Neural progenitor cell (in vitro differentiated cells): ENCODE data around the gene SLC39A3. TPM values are rescaled to one million over a fixed set of nuclear protein-coding genes. Genes with fewer than 3 reads are reported as not detected.

Experiments used
- DNase-seq: peaks from one replicate; pipeline ENCODE4 v3.0.0-alpha.2; 2016; ENCODE audit warnings: low spot score
- H2AFZ ChIP-seq: fragments of 200-600 bp; sonication (generic); replicated peaks from 2 replicates; pipeline ENCODE4 v1.6.1; 2016; ENCODE audit warnings: antibody characterized with exemption
- H3F3A ChIP-seq: fragments of 200-600 bp; sonication (generic); 2 replicates; pipeline ENCODE4 v1.6.1; 2016; ENCODE audit warnings: antibody characterized with exemption, low read depth
- H3K27ac ChIP-seq: fragments of 200-600 bp; sonication (generic); 2 replicates; pipeline ENCODE4 v1.5.1; 2016; ENCODE audit warnings: mild to moderate bottlenecking
- H3K27me3 ChIP-seq: fragments of 200-600 bp; sonication (generic); 2 replicates; pipeline ENCODE4 v1.6.1; 2016; ENCODE audit warnings: mild to moderate bottlenecking, moderate library complexity
- H3K36me3 ChIP-seq: fragments of 200-600 bp; sonication (generic); 2 replicates; pipeline ENCODE4 v1.5.1; 2016
- H3K4me1 ChIP-seq: fragments of 200-600 bp; sonication (generic); 2 replicates; pipeline ENCODE4 v1.6.1; 2016; ENCODE audit warnings: mixed run types
- H3K4me2 ChIP-seq: fragments of 200-600 bp; sonication (generic); 2 replicates; pipeline ENCODE4 v1.6.1; 2016
- H3K4me3 ChIP-seq: fragments of 200-600 bp; sonication (generic); 2 replicates; pipeline ENCODE4 v1.5.1; 2016
- H3K79me2 ChIP-seq: fragments of 200-600 bp; sonication (generic); 2 replicates; pipeline ENCODE4 v1.6.1; 2016; ENCODE audit warnings: low read depth
- H3K9ac ChIP-seq: fragments of 200-600 bp; sonication (generic); 2 replicates; pipeline ENCODE4 v1.6.1; 2016
- H3K9me3 ChIP-seq: fragments of 200-600 bp; sonication (generic); 2 replicates; pipeline ENCODE4 v1.5.1; 2016; ENCODE audit warnings: low read depth
- H4K20me1 ChIP-seq: fragments of 200-600 bp; sonication (generic); 2 replicates; pipeline ENCODE4 v1.6.1; 2016; ENCODE audit warnings: low read depth
- H3K27ac Mint-ChIP-seq: 3 replicates; pipeline ENCODE4 v1.8.0; 2021; ENCODE audit warnings: mixed read lengths
- H3K27me3 Mint-ChIP-seq: 2 replicates; pipeline ENCODE4 v1.8.0; 2022; ENCODE audit warnings: low read depth, mild to moderate bottlenecking, inconsistent platforms, moderate library complexity, mixed read lengths; ENCODE audit not compliant: insufficient read depth
- H3K36me3 Mint-ChIP-seq: 3 replicates; pipeline ENCODE4 v1.8.0; 2021; ENCODE audit warnings: mixed read lengths
- H3K4me1 Mint-ChIP-seq: 3 replicates; pipeline ENCODE4 v1.8.0; 2021; ENCODE audit warnings: mixed read lengths
- H3K4me3 Mint-ChIP-seq: 3 replicates; pipeline ENCODE4 v1.8.0; 2021; ENCODE audit warnings: mild to moderate bottlenecking, moderate library complexity, mixed read lengths
- H3K9me3 Mint-ChIP-seq: 3 replicates; pipeline ENCODE4 v1.8.0; 2020; ENCODE audit warnings: mixed read lengths
- EZH2 ChIP-seq: fragments of 200-600 bp; sonication (generic); IDR thresholded peaks from 2 replicates; pipeline ENCODE4 v1.6.1; 2017; ENCODE audit warnings: antibody characterized with exemption, mild to moderate bottlenecking, moderate library complexity
- EZH2phosphoT487 ChIP-seq: fragments of 200-600 bp; sonication (generic); IDR thresholded peaks from 2 replicates; pipeline ENCODE4 v1.6.1; 2017; ENCODE audit warnings: antibody characterized with exemption
- total RNA-seq: library from RNA; depleted of rRNA; stranded (reverse); fragments of >200 nt; gene quantifications from 2 replicates; pipeline ENCODE4 v1.2.3, GENCODE V29; 2015; ENCODE audit warnings: low replicate concordance
- TF ChIP-seq, protein P1 (sequence below): fragments of 200-600 bp; sonication (generic); IDR thresholded peaks from 2 replicates; pipeline ENCODE4 v1.5.1; 2017; ENCODE audit warnings: antibody characterized with exemption, mild to moderate bottlenecking

Gene SLC39A3
- total RNA-seq, 1 donor from 2014 or later = 6.1 TPM

DNA sequence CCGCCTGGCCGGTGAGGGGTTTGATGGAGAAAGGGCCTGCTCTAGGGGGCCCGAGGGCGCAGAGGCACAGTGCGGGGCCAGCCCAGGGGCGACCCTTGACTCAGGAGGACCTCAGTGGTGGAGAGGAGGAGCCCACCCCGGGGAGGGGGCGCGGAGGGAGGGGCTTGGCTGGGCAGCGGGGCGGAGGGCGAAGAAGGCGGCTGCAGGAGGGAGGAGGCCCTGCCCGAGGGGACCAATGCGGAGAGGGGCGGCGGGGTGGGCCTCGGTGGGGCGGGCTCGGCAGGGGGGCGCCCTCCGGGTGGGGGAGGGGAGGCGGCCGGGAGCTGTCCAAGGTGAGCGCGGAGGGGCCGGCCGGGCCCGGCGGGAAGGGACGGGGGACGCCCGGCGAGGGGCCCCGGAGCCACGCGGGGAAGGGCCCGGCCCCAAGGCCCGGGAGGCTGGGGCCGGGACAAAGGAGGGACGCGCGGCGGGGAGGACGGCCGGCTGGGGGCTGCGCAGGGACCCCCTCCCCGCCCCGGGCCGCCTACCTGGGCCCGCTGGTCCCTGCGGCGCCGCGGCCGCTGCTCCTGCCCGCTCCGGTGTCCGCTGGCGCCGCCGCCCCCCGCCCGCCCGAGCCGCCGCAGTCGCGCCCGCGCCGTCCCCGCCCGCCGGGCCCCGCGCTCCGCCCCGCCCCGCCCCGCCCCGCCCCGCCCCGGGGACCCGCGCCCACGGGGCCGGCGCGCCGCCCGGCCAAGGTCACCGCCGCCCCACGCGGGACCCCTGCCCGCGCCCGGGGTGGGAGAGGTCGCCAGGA, 18.8 kb downstream of the SLC39A3 start, which contains the start of gene DIRAS1:
Gene DIRAS1 (minus strand): TSS at position 596 of the 793 bp plus-strand sequence. CDS start 3,566 bp downstream, outside the sequence.
- H4K20me1 ChIP-seq = peaks cover 23% of the 10 kb centered on the region
- TF ChIP-seq EZH2 = no peak
- TF ChIP-seq, protein P1, sequence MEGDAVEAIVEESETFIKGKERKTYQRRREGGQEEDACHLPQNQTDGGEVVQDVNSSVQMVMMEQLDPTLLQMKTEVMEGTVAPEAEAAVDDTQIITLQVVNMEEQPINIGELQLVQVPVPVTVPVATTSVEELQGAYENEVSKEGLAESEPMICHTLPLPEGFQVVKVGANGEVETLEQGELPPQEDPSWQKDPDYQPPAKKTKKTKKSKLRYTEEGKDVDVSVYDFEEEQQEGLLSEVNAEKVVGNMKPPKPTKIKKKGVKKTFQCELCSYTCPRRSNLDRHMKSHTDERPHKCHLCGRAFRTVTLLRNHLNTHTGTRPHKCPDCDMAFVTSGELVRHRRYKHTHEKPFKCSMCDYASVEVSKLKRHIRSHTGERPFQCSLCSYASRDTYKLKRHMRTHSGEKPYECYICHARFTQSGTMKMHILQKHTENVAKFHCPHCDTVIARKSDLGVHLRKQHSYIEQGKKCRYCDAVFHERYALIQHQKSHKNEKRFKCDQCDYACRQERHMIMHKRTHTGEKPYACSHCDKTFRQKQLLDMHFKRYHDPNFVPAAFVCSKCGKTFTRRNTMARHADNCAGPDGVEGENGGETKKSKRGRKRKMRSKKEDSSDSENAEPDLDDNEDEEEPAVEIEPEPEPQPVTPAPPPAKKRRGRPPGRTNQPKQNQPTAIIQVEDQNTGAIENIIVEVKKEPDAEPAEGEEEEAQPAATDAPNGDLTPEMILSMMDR = no peak
- TF ChIP-seq EZH2phosphoT487 = no peak
- H3K4me3 Mint-ChIP-seq = peak within 1 kb of the TSS; percentile 87
- no peaks in the 10 kb centered on the region for H3K36me3 ChIP-seq
- H3K36me3 Mint-ChIP-seq = peaks cover 7% of the 10 kb centered on the region
- H3F3A ChIP-seq = peaks cover 21% of the 10 kb centered on the region
- peak within 1 kb of the TSS; percentile 57 for H3K4me3 ChIP-seq
- H3K9me3 ChIP-seq = no peaks in the 10 kb centered on the region
- no peak within 1 kb of the TSS for H3K27ac ChIP-seq
- no peaks in the 10 kb centered on the region for H3K9me3 Mint-ChIP-seq
- peaks cover 23% of the 10 kb centered on the region for H3K27me3 Mint-ChIP-seq
- no peaks in the 10 kb centered on the region for H3K79me2 ChIP-seq
- peaks cover 13% of the 10 kb centered on the region for H3K4me1 Mint-ChIP-seq
- no peak within 1 kb of the TSS for H3K9ac ChIP-seq
- H3K4me2 ChIP-seq = peak within 1 kb of the TSS; percentile 93
- peaks cover 15% of the 10 kb centered on the region for H3K4me1 ChIP-seq
- peaks cover 42% of the 10 kb centered on the region for H3K27me3 ChIP-seq
- H3K27ac Mint-ChIP-seq = peak within 1 kb of the TSS; percentile 63
- no peak within 1 kb of the TSS for H2AFZ ChIP-seq
- peak; percentile 60 for DNase-seq

DNA sequence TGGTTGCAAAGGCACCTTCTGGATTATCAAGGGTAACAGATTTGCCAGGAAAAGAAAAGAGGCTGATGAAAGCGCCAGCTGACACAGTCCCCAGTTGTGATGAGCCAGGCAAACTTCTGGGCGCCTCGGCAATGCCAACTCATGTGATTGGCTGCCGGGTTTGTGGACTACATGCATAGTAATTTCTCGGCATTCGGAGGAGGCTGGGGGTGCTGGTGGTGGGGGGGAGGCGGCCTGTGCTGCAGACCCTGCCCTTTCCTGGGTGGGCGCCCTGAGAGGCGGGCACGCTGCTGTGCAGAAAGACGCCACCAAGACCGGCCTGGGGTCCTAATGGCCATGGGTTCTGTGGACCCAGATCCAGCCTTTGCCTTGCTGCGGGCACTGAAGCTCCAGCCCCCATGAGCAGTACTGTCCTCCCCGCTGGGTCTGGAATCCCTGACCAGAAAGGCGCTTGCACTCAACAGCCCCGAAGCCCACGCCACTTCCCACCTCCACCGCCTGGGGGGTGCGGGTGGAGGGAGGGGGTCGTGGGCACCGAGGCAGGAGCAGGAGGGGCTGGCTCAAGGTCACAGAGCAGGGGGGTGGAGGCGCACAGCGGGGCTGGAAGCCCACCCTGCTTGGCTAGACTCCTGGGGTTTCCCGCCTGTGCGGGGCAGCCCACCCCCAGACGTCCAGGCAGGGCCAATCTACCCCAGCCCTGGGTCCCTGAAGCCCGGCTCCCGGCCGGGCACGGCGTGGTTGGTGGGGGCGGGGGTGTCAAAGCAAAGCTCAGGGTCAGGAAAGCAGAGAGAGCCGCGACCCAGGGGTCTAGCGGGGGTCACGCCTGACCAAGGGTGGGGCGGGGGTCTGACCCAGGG, 19.7 kb downstream of the SLC39A3 start:
- DNase-seq = peak; percentile 62
- no peak overlapping the region for H3K27ac Mint-ChIP-seq
- H3K4me3 ChIP-seq = peak overlapping the region; percentile 47
- peaks cover 13% of the 10 kb centered on the region for H3K4me1 Mint-ChIP-seq
- peaks cover 21% of the 10 kb centered on the region for H3F3A ChIP-seq
- peaks cover 8% of the 10 kb centered on the region for H3K9me3 Mint-ChIP-seq
- no peak overlapping the region for H3K9ac ChIP-seq
- H3K9me3 ChIP-seq = no peaks in the 10 kb centered on the region
- peaks cover 23% of the 10 kb centered on the region for H4K20me1 ChIP-seq
- H3K27me3 ChIP-seq = peaks cover 41% of the 10 kb centered on the region
- peaks cover 15% of the 10 kb centered on the region for H3K36me3 Mint-ChIP-seq
- H3K27ac ChIP-seq = no peak overlapping the region
- H3K4me3 Mint-ChIP-seq = peak overlapping the region; percentile 85
- H3K27me3 Mint-ChIP-seq = peaks cover 23% of the 10 kb centered on the region
- H3K79me2 ChIP-seq = no peaks in the 10 kb centered on the region
- H2AFZ ChIP-seq = no peak overlapping the region
- H3K36me3 ChIP-seq = no peaks in the 10 kb centered on the region
- H3K4me2 ChIP-seq = peak overlapping the region; percentile 77
- TF ChIP-seq EZH2phosphoT487 = no peak
- TF ChIP-seq EZH2 = peak; percentile 36
- TF ChIP-seq, protein P1 = peak; percentile 17
- H3K4me1 ChIP-seq = peaks cover 15% of the 10 kb centered on the region

GRCh38 chr19:2719232-2719735, 20.5 kb downstream of the SLC39A3 start:
- H3K4me3 ChIP-seq = no peak overlapping the region
- H3K27ac ChIP-seq = no peak overlapping the region
- H3K27ac Mint-ChIP-seq = no peak overlapping the region
- no peaks in the 10 kb centered on the region for H3K9me3 ChIP-seq
- DNase-seq = no peak
- H3K79me2 ChIP-seq = no peaks in the 10 kb centered on the region
- no peak overlapping the region for H3K9ac ChIP-seq
- H3K27me3 Mint-ChIP-seq = peaks cover 23% of the 10 kb centered on the region
- H3K9me3 Mint-ChIP-seq = peaks cover 11% of the 10 kb centered on the region
- H3K4me1 Mint-ChIP-seq = peaks cover 12% of the 10 kb centered on the region
- H3K36me3 ChIP-seq = no peaks in the 10 kb centered on the region
- H3K27me3 ChIP-seq = peaks cover 41% of the 10 kb centered on the region
- no peak overlapping the region for H2AFZ ChIP-seq
- TF ChIP-seq EZH2 = no peak
- no peak for TF ChIP-seq EZH2phosphoT487
- TF ChIP-seq, protein P1 = no peak
- peaks cover 17% of the 10 kb centered on the region for H3K36me3 Mint-ChIP-seq
- H3F3A ChIP-seq = peaks cover 21% of the 10 kb centered on the region
- no peak overlapping the region for H3K4me2 ChIP-seq
- H4K20me1 ChIP-seq = peaks cover 23% of the 10 kb centered on the region
- peaks cover 15% of the 10 kb centered on the region for H3K4me1 ChIP-seq
- H3K4me3 Mint-ChIP-seq = peak overlapping the region; percentile 85
